ENCODE data around the gene DAGLB. TPM values are rescaled to one million over a fixed set of nuclear protein-coding genes. Genes with fewer than 3 reads are reported as not detected.

The DAGLB gene
- total and polyA plus RNA-seq, 10 of the 15 experiments (the other 5 are each of a cell fraction or from before 2014, with no cell fraction given) = 1.2 to 13.3 (median 10.1) TPM

DNA sequence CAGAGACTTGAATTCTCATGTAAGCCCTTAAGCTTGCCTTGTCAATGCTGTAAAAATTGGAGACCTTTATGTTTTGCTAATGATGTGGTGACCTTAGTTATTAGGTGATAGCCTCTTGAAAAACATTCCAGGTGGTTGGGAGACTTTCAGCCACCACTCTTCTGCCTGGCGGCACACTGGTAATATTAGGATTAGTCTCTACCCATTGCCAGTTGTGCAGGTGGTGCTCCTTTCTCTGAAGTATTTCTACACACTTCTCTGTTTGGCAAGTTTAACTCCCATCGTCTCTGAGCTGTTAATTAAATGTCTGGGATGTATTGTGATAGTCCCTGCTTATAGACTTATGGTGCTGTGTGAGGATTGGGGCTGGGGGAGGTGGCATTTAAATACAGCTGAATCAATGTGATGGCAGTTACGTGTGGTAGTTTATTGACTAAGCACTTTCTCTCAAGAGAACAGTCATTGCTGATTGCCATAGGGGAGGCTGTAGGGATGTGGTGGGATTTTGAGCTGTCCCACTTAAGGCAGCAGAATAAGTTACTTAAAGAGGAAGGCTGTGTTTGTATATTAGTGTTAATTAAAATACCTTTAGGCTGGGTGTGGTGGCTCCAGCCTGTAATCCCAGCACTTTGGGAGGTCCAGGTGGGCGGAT lies 61.7 kb downstream of the DAGLB start:
- TF ChIP-seq ZNF384 (IDR thresholded peaks at IDR 0.05; ENCODE audit: borderline replicate concordance, low read depth, low read length) = no peak
- no peak for TF ChIP-seq RFX5 (IDR thresholded peaks at IDR 0.05; ENCODE audit: low read depth, low read length)
- no peak for TF ChIP-seq PAX8 (IDR thresholded peaks at IDR 0.05)
- no peak for TF ChIP-seq BHLHE40 (IDR thresholded peaks at IDR 0.05; ENCODE audit: borderline replicate concordance in 1 of 2, low read depth in 2 of 2, low read length in 1 of 2)
- TF ChIP-seq LARP7 (IDR thresholded peaks at IDR 0.05) = no peak
- TF ChIP-seq ZNF207 (IDR thresholded peaks at IDR 0.05; ENCODE audit: borderline replicate concordance) = no peak
- TF ChIP-seq ELK1 (IDR thresholded peaks at IDR 0.05; ENCODE audit: low read depth, low read length) = no peak
- no peak for TF ChIP-seq HDAC2 (IDR thresholded peaks at IDR 0.05)
- TF ChIP-seq BRCA1 (IDR thresholded peaks at IDR 0.05; ENCODE audit: low read depth, low read length) = no peak
- no peak for TF ChIP-seq NR2C1 (IDR thresholded peaks at IDR 0.05)
- Histone ChIP-seq H3K4me2 (ENCODE audit: control insufficient read depth, insufficient read depth) (no peak overlapping the region), H2AFZ (ENCODE audit: control insufficient read depth, low read depth, low read length) (no peak overlapping the region), H3K27ac (ENCODE audit: control insufficient read depth, insufficient read depth) (no peak overlapping the region), H3K27me3 (replicated peaks in 1 of 2; ENCODE audit: control insufficient read depth in 2 of 2, insufficient read depth in 2 of 2, low read length in 1 of 2) (no peaks in the 10 kb centered on the region), H3K79me2 (ENCODE audit: control insufficient read depth, insufficient read depth, low read length) (peaks cover 70% of the 10 kb centered on the region), H3K36me3 (ENCODE audit: control insufficient read depth in 2 of 2, insufficient read depth in 2 of 2, low read length in 1 of 2) (peaks cover 6 to 20% of the 10 kb centered on the region in 2 experiments), H3K4me3 (no peak overlapping the region), H4K20me1 (ENCODE audit: control insufficient read depth, insufficient read depth) (peaks cover 6% of the 10 kb centered on the region), H3K9ac (ENCODE audit: control insufficient read depth, insufficient read depth, low read length) (no peak overlapping the region), H3K4me1 (ENCODE audit: control insufficient read depth, insufficient read depth, low read length) (peaks cover 21% of the 10 kb centered on the region), H3K9me3 (replicated peaks; ENCODE audit: control insufficient read depth, insufficient read depth, low read length) (no peaks in the 10 kb centered on the region)
- DNase-seq (ENCODE audit: low read depth, low spot score) (no peak), ATAC-seq (no peak; the same call in 2 of the 3 replicates), FAIRE-seq (no peak)
- ChIA-PET RAD21 (ENCODE audit: unreplicated experiment) (interaction anchor here (0.7 kb wide), 1 partner anchor 10 kb away, joined by 3 read pairs; no protein-coding TSS in a partner anchor), SMC1A (ENCODE audit: uncharacterized antibody, unreplicated experiment) (interaction anchor here (1.1 to 1.4 kb wide), 3 partner anchors 9 to 62 kb away, joined by 3 to 4 read pairs (median 4); partner anchors contain the start of gene DAGLB), POLR2A (interaction anchor here (0.6 to 0.7 kb wide), 2 partner anchors 9 to 133 kb away, joined by 3 to 5 read pairs; no protein-coding TSS in a partner anchor), CTCF (no interaction called here)
- intact Hi-C loops (cut with micrococcal nuclease; ENCODE audit: unreplicated experiment) = no loop called here
- in situ Hi-C loops (cut with MboI) = no loop called here
- 95% methylated on average over 4 of the region's 4 CpGs for WGBS (ENCODE audit: insufficient coverage, insufficient replicate concordance, low lambda C conversion rate, missing lambda C conversion rate)
- no TSS peak for BruUV-seq (replicated peaks)
